ENCODE results near the gene HMCN1.

Gene HMCN1

GRCh38 chr1:186099336-186100104 lies 365.3 kb downstream of the HMCN1 start:
- TF ChIP-seq, protein P1, sequence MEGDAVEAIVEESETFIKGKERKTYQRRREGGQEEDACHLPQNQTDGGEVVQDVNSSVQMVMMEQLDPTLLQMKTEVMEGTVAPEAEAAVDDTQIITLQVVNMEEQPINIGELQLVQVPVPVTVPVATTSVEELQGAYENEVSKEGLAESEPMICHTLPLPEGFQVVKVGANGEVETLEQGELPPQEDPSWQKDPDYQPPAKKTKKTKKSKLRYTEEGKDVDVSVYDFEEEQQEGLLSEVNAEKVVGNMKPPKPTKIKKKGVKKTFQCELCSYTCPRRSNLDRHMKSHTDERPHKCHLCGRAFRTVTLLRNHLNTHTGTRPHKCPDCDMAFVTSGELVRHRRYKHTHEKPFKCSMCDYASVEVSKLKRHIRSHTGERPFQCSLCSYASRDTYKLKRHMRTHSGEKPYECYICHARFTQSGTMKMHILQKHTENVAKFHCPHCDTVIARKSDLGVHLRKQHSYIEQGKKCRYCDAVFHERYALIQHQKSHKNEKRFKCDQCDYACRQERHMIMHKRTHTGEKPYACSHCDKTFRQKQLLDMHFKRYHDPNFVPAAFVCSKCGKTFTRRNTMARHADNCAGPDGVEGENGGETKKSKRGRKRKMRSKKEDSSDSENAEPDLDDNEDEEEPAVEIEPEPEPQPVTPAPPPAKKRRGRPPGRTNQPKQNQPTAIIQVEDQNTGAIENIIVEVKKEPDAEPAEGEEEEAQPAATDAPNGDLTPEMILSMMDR (IDR thresholded peaks at IDR 0.05; ENCODE audit: low read depth, low read length, missing control alignments) = no peak
- no peak for DNase-seq (ENCODE audit: low read depth)
- H3K4me3 ChIP-seq (ENCODE audit: low read depth, low read length) = no peak overlapping the region

- DNase-seq (ENCODE audit: low read depth) = no peak
- H3K4me3 ChIP-seq (ENCODE audit: low read depth, low read length) = no peak overlapping the region
- TF ChIP-seq, protein P1 (IDR thresholded peaks at IDR 0.05; ENCODE audit: low read depth, low read length, missing control alignments) = no peak
Observed at GRCh38 chr1:186102107-186102506, 367.9 kb downstream of the HMCN1 start.

DNA sequence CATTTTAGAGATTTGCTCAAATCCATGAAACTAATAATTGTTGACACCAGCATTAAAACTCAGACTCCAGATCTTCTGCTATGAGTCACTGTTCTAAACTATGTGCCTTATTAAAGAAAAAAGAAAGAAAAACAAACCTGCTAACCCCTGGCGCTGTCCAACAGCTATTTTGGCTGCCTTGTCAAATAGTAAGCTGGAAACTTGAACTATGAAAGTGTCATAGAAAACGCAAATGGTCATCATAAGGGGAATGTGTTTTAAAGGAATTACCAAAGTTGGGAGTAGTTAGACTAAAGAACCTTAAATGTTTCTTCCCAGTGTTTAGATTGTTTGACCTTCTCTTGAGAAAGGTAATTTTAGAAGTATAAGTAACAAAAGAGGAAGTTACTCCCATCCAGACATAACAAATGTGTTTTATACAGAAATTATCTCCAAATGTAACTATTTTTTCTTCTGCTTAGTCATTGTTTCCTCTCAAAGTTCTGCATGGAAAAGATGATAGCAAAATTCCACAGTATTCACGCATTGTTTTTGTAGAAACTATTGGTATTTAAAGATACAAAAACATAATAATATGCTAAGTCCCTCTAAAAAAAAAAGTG lies 368.5 kb downstream of the HMCN1 start:
- TF ChIP-seq, protein P1 (IDR thresholded peaks at IDR 0.05; ENCODE audit: low read depth, low read length, missing control alignments) = no peak
- H3K4me3 ChIP-seq (ENCODE audit: low read depth, low read length) = no peak overlapping the region
- no peak for DNase-seq (ENCODE audit: low read depth)

DNA sequence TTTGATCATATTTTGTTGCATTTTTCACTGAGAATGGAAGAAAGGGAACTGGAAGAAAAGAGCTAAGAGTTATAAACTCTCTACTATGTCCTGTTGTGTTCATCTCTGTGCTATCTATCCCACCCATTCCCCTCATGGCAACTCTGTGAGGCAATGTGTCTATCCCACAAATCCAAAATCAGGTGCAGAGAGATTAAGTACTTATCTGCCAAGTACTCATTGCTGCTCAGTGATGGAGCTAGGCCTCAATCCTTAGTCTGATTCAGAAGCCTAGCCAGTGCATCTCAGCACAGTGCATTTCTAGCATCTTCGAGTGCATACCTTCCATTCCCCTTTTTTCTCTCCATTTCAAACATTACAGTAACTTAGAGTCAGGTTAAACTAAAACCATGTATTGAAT lies 370.3 kb downstream of the HMCN1 start:
- DNase-seq (ENCODE audit: low read depth) = no peak

GRCh38 chr1:186112280-186112679 lies 378.1 kb downstream of the HMCN1 start:
- H3K4me3 ChIP-seq (ENCODE audit: low read depth, low read length) = no peak overlapping the region
- DNase-seq (ENCODE audit: low read depth) = no peak
- TF ChIP-seq, protein P1 (IDR thresholded peaks at IDR 0.05; ENCODE audit: low read depth, low read length, missing control alignments) = no peak

More for the DNA sequence above, 370.3 kb downstream of the HMCN1 start:
- H3K4me3 ChIP-seq (ENCODE audit: low read depth, low read length) = no peak overlapping the region
- TF ChIP-seq, protein P1 (IDR thresholded peaks at IDR 0.05; ENCODE audit: low read depth, low read length, missing control alignments) = no peak

DNA sequence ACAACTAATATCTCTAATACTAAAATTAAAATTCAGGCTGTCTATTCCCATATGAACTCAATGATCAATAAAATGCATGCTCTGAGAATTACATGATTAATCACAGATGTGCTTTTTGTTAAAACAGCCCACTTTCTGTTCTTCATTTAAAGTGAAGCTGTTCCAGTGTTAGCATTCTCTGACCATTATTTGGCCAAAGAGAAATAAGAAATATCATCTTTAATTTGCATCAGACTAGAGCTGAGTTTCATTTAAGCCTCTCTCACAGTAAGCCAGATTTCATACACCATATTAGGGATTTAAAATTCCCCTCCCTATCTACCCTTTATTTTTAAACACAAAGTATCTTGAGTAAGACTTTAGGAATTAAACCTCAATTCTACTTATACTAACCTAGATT lies 379.3 kb downstream of the HMCN1 start:
- TF ChIP-seq, protein P1 (IDR thresholded peaks at IDR 0.05; ENCODE audit: low read depth, low read length, missing control alignments) = no peak
- H3K4me3 ChIP-seq (ENCODE audit: low read depth, low read length) = no peak overlapping the region
- no peak for DNase-seq (ENCODE audit: low read depth)

Measured in GM12864 (cell line).